ENCODE measurements around the gene SLX9.

- TF ChIP-seq CTCF (conservative IDR thresholded peaks at IDR 0.05; ENCODE audit: low read length) (no peak), EZH2phosphoT487 (IDR thresholded peaks at IDR 0.05; ENCODE audit: borderline replicate concordance, low read depth, low read length) (no peak)
These were observed 22.7 kb downstream of the SLX9 start for GRCh38 chr21:44962403-44962966.
